ENCODE data around the gene ENTREP3. TPM values are rescaled to one million over a fixed set of nuclear protein-coding genes. Genes with fewer than 3 reads are reported as not detected.

The ENTREP3 gene
- total and polyA plus RNA-seq, 5 donors = 9.4 to 22.3 (median 14.6) TPM

GRCh38 chr1:155207806-155208540, 47.3 kb downstream of the ENTREP3 start, which contains the start of gene THBS3:
Gene THBS3 (minus strand): TSS chr1:155207897. CDS start chr1:155207876, 21 bp downstream.
- WGBS = 11% methylated on average over 17 of the region's 17 CpGs
- intact Hi-C loops (cut with DNase I) = no loop called here
- peak; percentile 29 to 35 for ATAC-seq

DNA sequence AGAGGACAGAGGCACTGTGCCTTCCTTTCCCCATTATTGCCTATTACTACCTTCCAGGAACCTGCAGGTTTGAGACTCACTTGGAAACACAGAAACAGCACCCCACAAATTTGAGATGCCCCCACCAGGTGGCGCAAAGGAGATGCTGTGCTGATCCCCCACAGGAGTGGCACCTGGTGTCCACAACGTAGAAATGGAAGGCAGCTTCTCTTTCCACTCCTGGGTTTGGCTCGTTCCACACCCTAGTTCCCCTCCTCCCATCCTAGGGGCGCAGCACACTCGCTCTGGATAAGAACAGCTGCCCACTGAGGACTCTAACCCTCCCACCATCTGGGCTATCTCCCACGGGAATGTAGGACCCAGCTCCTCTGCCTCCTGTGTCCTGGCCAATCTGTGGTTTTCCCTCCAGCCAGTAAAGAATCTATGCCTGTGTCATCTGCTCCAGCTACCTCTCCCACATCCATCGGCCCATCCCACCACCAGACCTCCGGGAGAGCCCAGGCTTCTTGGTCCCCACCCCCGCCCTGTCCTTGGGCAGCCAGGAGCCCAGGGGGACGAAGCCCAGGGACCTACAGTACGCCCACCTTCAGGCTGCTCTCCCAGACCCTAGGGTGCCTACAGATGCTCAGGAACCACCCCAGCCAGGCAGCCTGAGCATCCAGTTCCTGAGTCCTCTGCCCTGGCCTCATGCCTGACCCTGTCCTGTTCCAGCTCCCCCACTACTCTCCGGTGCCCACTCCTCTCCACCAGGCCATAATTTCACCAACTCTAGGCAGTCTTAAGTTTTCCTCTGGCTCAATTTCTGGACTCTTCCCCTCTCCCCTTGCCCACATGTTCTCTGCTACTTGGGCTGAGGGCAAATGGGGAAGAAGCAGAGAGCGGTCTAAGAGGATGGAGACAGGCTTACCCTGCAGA, 48.1 kb downstream of the ENTREP3 start:
- intact Hi-C loops (cut with DNase I) = no loop called here
- 20% methylated on average over 13 of the region's 13 CpGs for WGBS
- DNase-seq = peak; percentile 86 to 95 (median 91)

More at GRCh38 chr1:155207806-155208540, 47.3 kb downstream of the ENTREP3 start, which contains the start of gene THBS3:
- peak; percentile 75 to 90 (median 89) for DNase-seq
- peak within 1 kb of the TSS; percentile 88 for H3K4me3 ChIP-seq (ENCODE audit: low read length)
- H3K27me3 ChIP-seq (ENCODE audit: control insufficient read depth, insufficient read depth) = no peaks in the 10 kb centered on the region
- no peaks in the 10 kb centered on the region for H3K9me3 ChIP-seq (ENCODE audit: control insufficient read depth, low read length)
- peak within 1 kb of the TSS; percentile 100 for H3K27ac ChIP-seq (ENCODE audit: low read length)
- H3K4me1 ChIP-seq (ENCODE audit: control insufficient read depth, insufficient read depth, low read length) = peaks cover 5% of the 10 kb centered on the region

GRCh38 chr1:155205969-155206593, 49.2 kb downstream of the ENTREP3 start:
- Histone ChIP-seq H3K27ac (ENCODE audit: low read length) (no peak overlapping the region), H3K4me1 (ENCODE audit: control insufficient read depth, insufficient read depth, low read length) (peaks cover 5% of the 10 kb centered on the region)
- intact Hi-C loops (cut with DNase I) = no loop called here

More for the DNA sequence above, 48.1 kb downstream of the ENTREP3 start:
- Histone ChIP-seq H3K9me3 (ENCODE audit: control insufficient read depth, low read length) (no peaks in the 10 kb centered on the region), H3K4me1 (ENCODE audit: control insufficient read depth, insufficient read depth, low read length) (peaks cover 5% of the 10 kb centered on the region), H3K4me3 (ENCODE audit: low read length) (peak overlapping the region; percentile 88), H3K27me3 (ENCODE audit: control insufficient read depth, insufficient read depth) (no peaks in the 10 kb centered on the region), H3K27ac (ENCODE audit: low read length) (peak overlapping the region; percentile 98)
- ATAC-seq = peak; percentile 10 to 27

DNA sequence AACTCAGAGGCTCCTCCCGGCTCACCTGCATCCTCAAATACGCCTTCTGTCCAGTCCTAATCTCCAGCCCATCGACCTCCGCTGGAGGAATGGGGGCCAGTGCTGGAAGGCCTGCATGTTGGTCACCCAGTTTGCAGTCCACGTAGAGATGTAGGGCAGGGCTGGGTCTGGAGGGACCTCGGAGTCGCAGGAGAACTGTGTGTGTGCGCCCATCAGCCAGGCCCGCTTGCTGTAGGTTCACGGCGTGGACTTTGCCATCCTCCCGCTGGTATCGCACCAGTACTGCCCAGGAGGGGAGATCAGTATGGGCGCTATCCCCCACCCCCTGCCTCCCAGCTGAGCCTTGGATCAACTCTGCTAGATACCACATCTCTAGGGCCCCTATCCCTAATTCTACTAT, 50.2 kb downstream of the ENTREP3 start:
- Histone ChIP-seq H3K27ac (ENCODE audit: low read length) (no peak overlapping the region), H3K4me1 (ENCODE audit: control insufficient read depth, insufficient read depth, low read length) (peaks cover 5% of the 10 kb centered on the region), H3K27me3 (ENCODE audit: control insufficient read depth, insufficient read depth) (no peaks in the 10 kb centered on the region), H3K4me3 (ENCODE audit: low read length) (no peak overlapping the region), H3K9me3 (ENCODE audit: control insufficient read depth, low read length) (no peaks in the 10 kb centered on the region)
- intact Hi-C loops (cut with DNase I) = no loop called here
- WGBS = 93% methylated on average over 14 of the region's 14 CpGs
- DNase-seq = no peak
- no peak for ATAC-seq

More at GRCh38 chr1:155205969-155206593, 49.2 kb downstream of the ENTREP3 start:
- H3K9me3 ChIP-seq (ENCODE audit: control insufficient read depth, low read length) = no peaks in the 10 kb centered on the region
- 57% methylated on average over 9 of the region's 9 CpGs for WGBS
- H3K4me3 ChIP-seq (ENCODE audit: low read length) = no peak overlapping the region
- no peak for ATAC-seq
- no peaks in the 10 kb centered on the region for H3K27me3 ChIP-seq (ENCODE audit: control insufficient read depth, insufficient read depth)
- no peak for DNase-seq

GRCh38 chr1:155202731-155203515, 52.4 kb downstream of the ENTREP3 start:
- DNase-seq = no peak
- Histone ChIP-seq H3K27me3 (ENCODE audit: control insufficient read depth, insufficient read depth) (no peaks in the 10 kb centered on the region), H3K9me3 (ENCODE audit: control insufficient read depth, low read length) (no peaks in the 10 kb centered on the region), H3K4me1 (ENCODE audit: control insufficient read depth, insufficient read depth, low read length) (peaks cover 3% of the 10 kb centered on the region), H3K4me3 (ENCODE audit: low read length) (no peak overlapping the region), H3K27ac (ENCODE audit: low read length) (no peak overlapping the region)
- intact Hi-C loops (cut with DNase I) = no loop called here
- 90% methylated on average over 19 of the region's 19 CpGs for WGBS
- ATAC-seq = no peak

DNA sequence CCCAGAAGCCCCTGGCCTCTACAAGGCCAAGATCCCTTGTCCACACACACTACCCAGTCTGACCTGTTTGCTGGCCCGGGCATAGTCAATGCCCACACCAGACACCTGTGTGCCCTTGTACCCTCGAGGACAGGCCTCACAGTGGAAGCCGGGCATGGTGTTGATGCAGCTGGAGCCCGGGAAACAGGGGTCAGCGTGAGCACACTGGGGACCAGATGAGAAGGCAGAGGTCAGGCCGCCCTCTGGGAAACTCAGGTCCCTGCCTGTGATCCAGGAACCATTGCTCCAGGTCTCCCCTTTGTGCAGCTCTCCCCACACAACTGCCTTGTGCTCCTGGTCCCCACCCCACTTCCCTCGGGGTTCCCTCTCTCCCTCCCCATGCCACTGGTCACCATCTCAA, 53.1 kb downstream of the ENTREP3 start:
- DNase-seq = no peak
- no peaks in the 10 kb centered on the region for H3K27me3 ChIP-seq (ENCODE audit: control insufficient read depth, insufficient read depth)
- no peak for ATAC-seq
- H3K27ac ChIP-seq (ENCODE audit: low read length) = no peak overlapping the region
- WGBS = 95% methylated on average over 7 of the region's 7 CpGs
- H3K9me3 ChIP-seq (ENCODE audit: control insufficient read depth, low read length) = no peaks in the 10 kb centered on the region
- no peak overlapping the region for H3K4me3 ChIP-seq (ENCODE audit: low read length)
- intact Hi-C loops (cut with DNase I) = no loop called here
- peaks cover 3% of the 10 kb centered on the region for H3K4me1 ChIP-seq (ENCODE audit: control insufficient read depth, insufficient read depth, low read length)

GRCh38 chr1:155200920-155201319, 54.4 kb downstream of the ENTREP3 start:
- Histone ChIP-seq H3K27me3 (ENCODE audit: control insufficient read depth, insufficient read depth) (no peaks in the 10 kb centered on the region), H3K4me1 (ENCODE audit: control insufficient read depth, insufficient read depth, low read length) (no peaks in the 10 kb centered on the region), H3K27ac (ENCODE audit: low read length) (no peak overlapping the region), H3K4me3 (ENCODE audit: low read length) (no peak overlapping the region), H3K9me3 (ENCODE audit: control insufficient read depth, low read length) (no peaks in the 10 kb centered on the region)
- no peak for ATAC-seq
- 89% methylated on average over 5 of the region's 5 CpGs for WGBS
- DNase-seq = no peak
- intact Hi-C loops (cut with DNase I) = no loop called here

DNA sequence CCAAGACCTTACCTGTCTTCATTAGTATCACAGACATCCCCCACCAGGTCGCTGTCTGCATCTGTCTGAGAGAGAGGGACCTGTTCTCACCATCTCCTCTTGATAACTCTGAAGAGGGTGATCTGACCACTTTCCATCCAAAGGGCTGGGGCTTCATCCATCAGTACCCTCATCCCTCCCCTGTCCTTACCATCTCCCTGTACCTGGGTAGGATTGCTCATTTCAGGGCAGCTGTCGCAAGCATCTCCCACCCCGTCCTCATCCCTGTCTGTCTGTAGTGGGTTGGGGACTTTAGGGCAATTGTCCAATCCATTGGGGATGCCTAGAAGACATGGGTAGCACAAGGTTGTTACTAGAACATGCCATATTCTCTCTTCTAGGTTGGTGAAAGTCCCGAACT, 55.5 kb downstream of the ENTREP3 start:
- Histone ChIP-seq H3K9me3 (ENCODE audit: control insufficient read depth, low read length) (no peaks in the 10 kb centered on the region), H3K4me1 (ENCODE audit: control insufficient read depth, insufficient read depth, low read length) (no peaks in the 10 kb centered on the region), H3K4me3 (ENCODE audit: low read length) (no peak overlapping the region), H3K27ac (ENCODE audit: low read length) (no peak overlapping the region), H3K27me3 (ENCODE audit: control insufficient read depth, insufficient read depth) (no peaks in the 10 kb centered on the region)
- DNase-seq (no peak), ATAC-seq (no peak)
- WGBS = 89% methylated on average over 4 of the region's 4 CpGs
- intact Hi-C loops (cut with DNase I) = no loop called here

- no peak for ATAC-seq
- H3K4me1 ChIP-seq (ENCODE audit: control insufficient read depth, insufficient read depth, low read length) = peaks cover 3% of the 10 kb centered on the region
These were observed 56.8 kb downstream of the ENTREP3 start for GRCh38 chr1:155198547-155198906.

GRCh38 chr1:155197901-155198546, 57.3 kb downstream of the ENTREP3 start:
- Histone ChIP-seq H3K9me3 (ENCODE audit: control insufficient read depth, low read length) (no peaks in the 10 kb centered on the region), H3K4me3 (ENCODE audit: low read length) (no peak overlapping the region), H3K27me3 (ENCODE audit: control insufficient read depth, insufficient read depth) (no peaks in the 10 kb centered on the region), H3K27ac (ENCODE audit: low read length) (no peak overlapping the region), H3K4me1 (ENCODE audit: control insufficient read depth, insufficient read depth, low read length) (peaks cover 3% of the 10 kb centered on the region)
- no peak for ATAC-seq
- intact Hi-C loops (cut with DNase I) = no loop called here
- 89% methylated on average over 15 of the region's 15 CpGs for WGBS
- DNase-seq = no peak

More at GRCh38 chr1:155198547-155198906, 56.8 kb downstream of the ENTREP3 start:
- 94% methylated on average over 3 of the region's 3 CpGs for WGBS
- intact Hi-C loops (cut with DNase I) = no loop called here
- no peaks in the 10 kb centered on the region for H3K27me3 ChIP-seq (ENCODE audit: control insufficient read depth, insufficient read depth)
- no peak overlapping the region for H3K4me3 ChIP-seq (ENCODE audit: low read length)
- DNase-seq = no peak
- no peak overlapping the region for H3K27ac ChIP-seq (ENCODE audit: low read length)
- H3K9me3 ChIP-seq (ENCODE audit: control insufficient read depth, low read length) = no peaks in the 10 kb centered on the region
